Measurements from ENCODE around the gene ADAMTS9. TPM values are rescaled to one million over a fixed set of nuclear protein-coding genes. Genes with fewer than 3 reads are reported as not detected.

Gene ADAMTS9
- total and polyA plus RNA-seq, 9 of the 15 experiments (the other 6 are each of a cell fraction or from before 2014, with no cell fraction given): 0.05 to 0.32 (median 0.13) TPM; not detected in 2

DNA sequence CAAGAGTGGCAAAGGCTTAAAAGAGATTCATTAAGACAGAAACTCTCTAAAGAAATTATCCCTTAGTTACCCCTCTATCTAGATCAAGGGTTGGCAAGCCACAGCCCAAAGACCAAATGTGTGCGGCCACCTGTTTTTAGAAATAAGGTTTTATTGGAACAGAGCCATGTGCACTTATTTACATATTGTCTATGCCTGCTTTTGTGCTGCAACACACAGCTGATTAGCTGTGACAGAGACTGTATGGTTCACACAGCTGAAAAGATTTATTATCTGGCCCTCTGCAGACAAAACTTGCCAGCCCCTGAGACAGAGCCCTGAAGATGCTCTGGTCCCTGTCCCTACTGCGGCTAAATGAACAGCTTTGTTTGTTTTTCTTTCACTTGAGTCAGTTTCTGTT lies 88.1 kb downstream of the ADAMTS9 start:
- FAIRE-seq: no peak
- CTCF ChIA-PET (ENCODE audit: low intra/inter-chr PET ratio): no interaction called here
- in situ Hi-C loops (cut with MboI): no loop called here

More for the DNA sequence above, 88.1 kb downstream of the ADAMTS9 start:
- DNase-seq (ENCODE audit: extremely low read depth in 1 of 4, low spot score in 3 of 4) (no peak), ATAC-seq (no peak)
- Histone ChIP-seq H3K79me2 (ENCODE audit: control insufficient read depth, insufficient read depth, low read length) (no peaks in the 10 kb centered on the region), H3K4me3 (no peak overlapping the region), H2AFZ (ENCODE audit: low read depth, low read length) (no peak overlapping the region), H4K20me1 (replicated peaks; ENCODE audit: control insufficient read depth, insufficient read depth, low read length) (no peaks in the 10 kb centered on the region), H3K9me3 (replicated peaks; ENCODE audit: control insufficient read depth, insufficient read depth, low read depth, low read length) (no peaks in the 10 kb centered on the region), H3K4me1 (replicated peaks in 1 of 2; ENCODE audit: control insufficient read depth in 2 of 2, insufficient read depth in 2 of 2, low read length in 2 of 2) (no peaks in the 10 kb centered on the region), H3K36me3 (ENCODE audit: control insufficient read depth, insufficient read depth, low read length) (no peaks in the 10 kb centered on the region), H3K27ac (ENCODE audit: extremely low read depth, low read depth, low read length) (no peak overlapping the region), H3K4me2 (ENCODE audit: insufficient read depth, low read length) (no peak overlapping the region), H3K9ac (ENCODE audit: insufficient read depth in 1 of 2, low read depth in 2 of 2, low read length in 2 of 2) (no peak overlapping the region), H3K27me3 (ENCODE audit: control insufficient read depth in 2 of 2, insufficient read depth in 2 of 2, low read length in 2 of 2) (no peaks in the 10 kb centered on the region; a peak in 2 of 5 replicates), H3K9me1 (ENCODE audit: control insufficient read depth, insufficient read depth, low read length) (no peaks in the 10 kb centered on the region)
- POLR2A ChIA-PET: no interaction called here
- TF ChIP-seq, protein P1, sequence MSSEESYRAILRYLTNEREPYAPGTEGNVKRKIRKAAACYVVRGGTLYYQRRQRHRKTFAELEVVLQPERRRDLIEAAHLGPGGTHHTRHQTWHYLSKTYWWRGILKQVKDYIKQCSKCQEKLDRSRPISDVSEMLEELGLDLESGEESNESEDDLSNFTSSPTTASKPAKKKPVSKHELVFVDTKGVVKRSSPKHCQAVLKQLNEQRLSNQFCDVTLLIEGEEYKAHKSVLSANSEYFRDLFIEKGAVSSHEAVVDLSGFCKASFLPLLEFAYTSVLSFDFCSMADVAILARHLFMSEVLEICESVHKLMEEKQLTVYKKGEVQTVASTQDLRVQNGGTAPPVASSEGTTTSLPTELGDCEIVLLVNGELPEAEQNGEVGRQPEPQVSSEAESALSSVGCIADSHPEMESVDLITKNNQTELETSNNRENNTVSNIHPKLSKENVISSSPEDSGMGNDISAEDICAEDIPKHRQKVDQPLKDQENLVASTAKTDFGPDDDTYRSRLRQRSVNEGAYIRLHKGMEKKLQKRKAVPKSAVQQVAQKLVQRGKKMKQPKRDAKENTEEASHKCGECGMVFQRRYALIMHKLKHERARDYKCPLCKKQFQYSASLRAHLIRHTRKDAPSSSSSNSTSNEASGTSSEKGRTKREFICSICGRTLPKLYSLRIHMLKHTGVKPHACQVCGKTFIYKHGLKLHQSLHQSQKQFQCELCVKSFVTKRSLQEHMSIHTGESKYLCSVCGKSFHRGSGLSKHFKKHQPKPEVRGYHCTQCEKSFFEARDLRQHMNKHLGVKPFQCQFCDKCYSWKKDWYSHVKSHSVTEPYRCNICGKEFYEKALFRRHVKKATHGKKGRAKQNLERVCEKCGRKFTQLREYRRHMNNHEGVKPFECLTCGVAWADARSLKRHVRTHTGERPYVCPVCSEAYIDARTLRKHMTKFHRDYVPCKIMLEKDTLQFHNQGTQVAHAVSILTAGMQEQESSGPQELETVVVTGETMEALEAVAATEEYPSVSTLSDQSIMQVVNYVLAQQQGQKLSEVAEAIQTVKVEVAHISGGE (CRISPR knock-in tag; IDR thresholded peaks at IDR 0.05): peak in 1 of 3 experiments; percentile 76; a peak in 2 of 6 replicates
- no peak for TF ChIP-seq MCM2 (IDR thresholded peaks at IDR 0.05; ENCODE audit: low read depth)
- intact Hi-C loops (cut with micrococcal nuclease): no loop called here
- 0% methylated on average over 2 of the region's 2 CpGs for WGBS (ENCODE audit: insufficient coverage, low coverage, missing lambda C conversion rate)
- no TSS peak for BruUV-seq (replicated peaks)

Data from K562 (cell line).